K562 (cell line): ENCODE results near the gene PLOD1. TPM values are rescaled to one million over a fixed set of nuclear protein-coding genes. Genes with fewer than 3 reads are reported as not detected.

Source experiments
- ASH1L ChIP-seq: fragments of 450-650 bp; IDR thresholded peaks from 2 replicates; pipeline ENCODE4 v1.6.1; 2018; ENCODE audit warnings: borderline replicate concordance, mild to moderate bottlenecking, low read depth; ENCODE audit not compliant: partially characterized antibody
- CCNT2 ChIP-seq: IDR thresholded peaks from 2 replicates; pipeline ENCODE4 v1.6.1; 2011; ENCODE audit warnings: borderline replicate concordance, low read depth, mild to moderate bottlenecking, moderate library complexity, mixed read lengths, low read length; ENCODE audit not compliant: insufficient read length; ENCODE audit errors: extremely low read depth
- CHD4 ChIP-seq: fragments of 200-600 bp; sonication (generic); IDR thresholded peaks from 3 replicates; pipeline ENCODE4 v1.6.1; 2012; ENCODE audit warnings: low read depth, mild to moderate bottlenecking, mixed read lengths, low read length, inconsistent platforms; ENCODE audit not compliant: insufficient read depth, insufficient replicate concordance, poor library complexity, severe bottlenecking
- HDAC2 ChIP-seq: fragments of 450-650 bp; IDR thresholded peaks from 2 replicates; pipeline ENCODE4 v1.6.1; 2016; ENCODE audit warnings: mild to moderate bottlenecking
- PHF20 ChIP-seq: fragments of 450-650 bp; IDR thresholded peaks from 2 replicates; pipeline ENCODE4 v1.6.1; 2018; ENCODE audit not compliant: partially characterized antibody
- POLR2AphosphoS2 ChIP-seq: IDR thresholded peaks from 2 replicates; pipeline ENCODE4 v1.6.1; 2012; ENCODE audit warnings: low read length, improper control_type of control experiment
- SMARCA5 ChIP-seq: fragments of 450-650 bp; IDR thresholded peaks from 2 replicates; pipeline ENCODE4 v1.6.1; 2016
- TRIM25 ChIP-seq: fragments of 450-650 bp; IDR thresholded peaks from 2 replicates; pipeline ENCODE4 v1.7.0; 2016; ENCODE audit warnings: borderline replicate concordance
- ZNF740 ChIP-seq, 3 experiments: fragments of 200-800 bp in 1 of 3; sonication (Bioruptor generic) in 1 of 3; sonication (generic) in 1 of 3; formaldehyde crosslinking in 1 of 3; IDR thresholded peaks; 2 replicates each; pipeline versions ENCODE4 v1.6.1 to v1.8.0; 2016 to 2022; ENCODE audit warnings: mild to moderate bottlenecking in 2 of 3, missing compliant biosample characterization in 2 of 3, missing genetic modification characterization in 2 of 3, missing genetic modification reagents in 1 of 3
- polyA plus RNA-seq, 8 experiments: library from polyadenylated mRNA; depleted of rRNA in 4 of 8; stranded (reverse) in 5 of 8; unstranded in 3 of 8; fragments of >200 nt; fragmentation: Nextera tagmentation in 2 of 8; fragmentation: Illumina TruSeq in 1 of 8; extraction: Ambion mirVana in 2 of 8; extraction: Trizol in 1 of 8; gene quantifications; 2 replicates each; pipeline versions ENCODE4 v1.2.1 to v1.2.3, GENCODE V29; 2011 to 2014; ENCODE audit warnings: inconsistent platforms in 1 of 8, missing spikeins in 1 of 8
- total RNA-seq, 7 experiments: library from RNA; depleted of rRNA in 6 of 7; stranded (reverse); fragments of >200 nt in 6 of 7; fragmentation: Illumina TruSeq in 2 of 7; extraction: Trizol in 2 of 7; gene quantifications; 2 replicates each; pipeline versions ENCODE4 v1.2.1 to v1.2.3, GENCODE V29; 2011 to 2021; ENCODE audit warnings: low replicate concordance in 1 of 7

Gene PLOD1
- total and polyA plus RNA-seq, 9 of the 15 experiments (the other 6 are each of a cell fraction or from before 2014, with no cell fraction given): 16.6 to 90.8 (median 52.7) TPM

- peak; percentile 38 for TF ChIP-seq PHF20
- no peak for TF ChIP-seq TRIM25
- peak; percentile 86 for TF ChIP-seq SMARCA5
- no peak for TF ChIP-seq CCNT2
- TF ChIP-seq ZNF740 (CRISPR knock-in tag; IDR thresholded peaks at IDR 0.05): peak; percentile 42; the same call in 1 of the 2 replicates
- no peak for TF ChIP-seq ZNF740 (tag; IDR thresholded peaks at IDR 0.05)
- peak; percentile 91 for TF ChIP-seq CHD4
- TF ChIP-seq HDAC2: peak; percentile 82
- TF ChIP-seq POLR2AphosphoS2: no peak
- TF ChIP-seq ASH1L: no peak
Measured at GRCh38 chr1:11940260-11940921, 5.9 kb downstream of the PLOD1 start (continued).
